NCI-H1092 (cell line): ENCODE measurements around the gene RGMB.

Experiments used
- DNase-seq: peaks from one replicate; lab custom pipeline; 2025; lab: John Stamatoyannopoulos, UW

Gene RGMB

DNA sequence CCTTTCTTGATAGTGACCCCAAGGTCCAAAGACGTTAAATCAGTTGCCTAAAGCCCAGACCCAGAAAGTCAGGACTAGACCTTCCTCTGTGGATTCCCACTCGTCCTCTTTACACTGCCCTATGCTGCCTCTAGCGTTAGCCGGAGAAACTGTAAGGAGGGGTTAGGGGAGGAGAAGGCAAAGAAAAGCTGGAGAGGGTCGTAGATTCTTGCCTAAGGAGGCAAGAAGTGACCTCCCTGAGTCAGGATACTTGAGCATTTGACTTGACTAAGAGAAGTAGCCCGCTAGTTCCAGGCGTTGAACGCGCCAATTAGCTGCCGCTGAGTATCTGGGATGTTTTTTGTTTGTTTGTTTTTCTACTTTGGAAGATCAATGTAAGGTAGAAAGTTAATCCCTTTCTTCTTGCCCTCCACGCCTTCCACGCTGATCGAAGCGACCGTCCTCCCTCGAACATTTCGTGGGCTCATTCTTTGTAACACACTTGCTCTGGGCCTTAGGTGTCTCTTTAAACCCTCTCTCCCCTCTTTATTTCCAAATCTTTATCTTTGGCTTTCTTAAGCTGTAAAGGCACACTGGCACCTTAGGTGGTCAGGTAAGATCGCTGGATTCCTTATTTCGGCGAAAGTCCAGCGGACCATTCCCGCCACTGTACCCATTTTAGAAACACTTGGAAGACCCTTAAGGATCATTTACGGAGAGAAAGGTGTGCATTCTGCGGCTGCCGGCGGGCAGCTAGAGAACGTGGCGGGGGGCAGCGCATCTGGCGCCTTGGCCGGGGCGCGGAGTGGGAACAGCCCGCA lies 5.1 kb upstream of the RGMB start:
- peak; percentile 50 for DNase-seq

DNA sequence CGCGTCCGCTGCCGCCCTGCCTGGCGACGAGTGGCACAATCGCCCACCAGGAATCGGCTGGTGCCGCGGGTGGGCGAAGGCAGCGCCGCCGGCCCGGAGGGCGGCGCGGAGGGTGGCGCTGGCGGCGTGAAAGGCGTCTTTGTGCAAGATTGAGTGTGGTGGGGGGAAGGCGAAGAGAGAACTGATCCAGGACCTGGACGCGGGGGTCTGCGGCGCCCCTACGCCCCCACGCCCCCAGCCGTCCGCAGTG lies 4.6 kb upstream of the RGMB start:
- DNase-seq = no peak

DNA sequence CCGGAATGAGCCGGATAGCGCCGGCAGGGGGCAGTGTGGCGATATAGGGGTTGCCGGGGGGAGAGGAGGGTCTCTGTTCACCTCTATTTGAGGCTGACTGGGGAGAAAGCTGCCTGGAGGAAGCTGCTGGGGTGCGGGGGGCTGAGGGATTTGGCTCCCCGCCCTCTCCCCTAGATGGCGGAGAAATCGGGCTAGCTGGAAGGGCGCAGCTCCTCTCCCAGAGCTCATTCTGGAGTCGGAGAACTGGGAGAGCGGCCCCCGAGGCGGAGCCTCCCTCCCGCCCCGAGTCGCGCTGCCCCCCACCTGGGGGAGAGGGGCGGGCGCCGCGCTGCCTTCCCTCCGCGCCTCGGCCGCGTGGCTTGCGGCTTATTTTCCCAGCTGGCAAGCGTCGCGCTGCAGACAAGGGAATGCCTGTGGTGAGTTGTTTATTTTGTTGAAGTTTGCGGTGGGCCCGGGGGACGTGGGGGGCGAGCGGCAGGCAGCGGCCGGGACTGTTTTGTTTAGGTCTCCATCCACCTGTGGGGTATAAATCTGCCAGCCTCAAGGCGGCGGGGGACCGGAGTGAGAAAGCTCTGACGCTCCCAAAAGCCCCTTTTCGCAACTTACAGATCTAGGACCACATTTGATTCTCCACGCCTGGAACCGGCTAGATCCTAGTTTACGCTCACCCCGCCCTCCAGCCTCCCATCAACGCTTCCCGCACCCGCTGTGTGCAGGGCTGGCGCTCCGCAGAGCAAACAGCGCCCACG lies 4.1 kb upstream of the RGMB start:
- DNase-seq = peak; percentile 54

- DNase-seq = peak; percentile 16
Observed at GRCh38 chr5:98769959-98770208, 3.6 kb upstream of the RGMB start.

DNA sequence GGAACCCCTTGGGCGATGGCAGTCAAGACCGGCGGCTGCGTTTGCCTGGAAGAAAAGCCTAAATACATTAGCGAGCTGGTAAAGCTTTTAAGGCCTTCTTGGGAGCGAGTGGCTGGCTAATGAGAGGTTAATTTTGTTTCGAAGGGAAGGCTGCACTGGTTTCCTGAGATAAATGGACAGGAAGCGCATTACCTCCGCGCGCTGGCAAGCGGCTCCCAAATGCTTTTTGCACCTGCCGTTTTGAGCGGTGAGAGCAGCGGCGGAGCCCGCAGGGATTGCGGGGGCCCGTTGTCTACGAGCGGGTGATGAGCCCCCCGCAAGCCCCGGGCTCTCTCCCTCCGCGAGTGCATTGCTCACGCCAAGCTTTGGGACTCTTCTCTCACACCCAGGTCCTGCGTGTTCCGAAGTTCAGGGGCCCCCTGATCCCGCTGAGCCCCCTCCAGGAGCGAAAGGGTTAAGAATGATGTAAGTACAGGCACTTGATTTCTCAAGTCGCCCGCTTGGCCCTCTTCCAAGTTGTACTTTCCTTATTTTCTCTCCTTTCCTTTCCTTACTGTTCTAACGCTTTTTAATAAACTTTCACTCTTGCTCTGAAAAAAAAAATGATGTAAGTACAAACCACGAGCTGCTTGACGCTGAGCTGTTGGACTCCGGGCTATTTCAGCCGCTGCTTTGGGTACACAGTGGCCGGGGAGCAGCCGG lies 3.1 kb upstream of the RGMB start:
- peak; percentile 48 for DNase-seq

DNA sequence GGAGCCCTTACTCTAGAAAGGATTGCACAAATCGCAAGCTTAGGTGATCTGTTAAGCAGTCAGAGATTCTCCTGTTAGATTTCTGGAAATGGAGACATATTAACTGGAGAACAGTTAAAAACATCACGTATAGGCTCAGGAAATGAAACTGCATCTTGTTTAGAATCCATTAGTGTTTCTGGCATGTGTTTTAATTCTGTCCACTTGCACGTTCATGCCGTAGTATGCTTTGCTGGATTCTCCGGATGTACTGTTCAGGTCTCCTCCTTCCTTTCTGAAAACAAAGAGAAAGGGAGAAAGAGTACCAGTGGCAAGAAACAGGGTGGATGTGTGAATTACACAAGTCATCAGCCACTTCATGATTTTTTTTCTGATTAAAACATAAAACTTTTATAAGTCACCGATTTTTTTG lies 2.5 kb upstream of the RGMB start:
- DNase-seq = no peak

DNA sequence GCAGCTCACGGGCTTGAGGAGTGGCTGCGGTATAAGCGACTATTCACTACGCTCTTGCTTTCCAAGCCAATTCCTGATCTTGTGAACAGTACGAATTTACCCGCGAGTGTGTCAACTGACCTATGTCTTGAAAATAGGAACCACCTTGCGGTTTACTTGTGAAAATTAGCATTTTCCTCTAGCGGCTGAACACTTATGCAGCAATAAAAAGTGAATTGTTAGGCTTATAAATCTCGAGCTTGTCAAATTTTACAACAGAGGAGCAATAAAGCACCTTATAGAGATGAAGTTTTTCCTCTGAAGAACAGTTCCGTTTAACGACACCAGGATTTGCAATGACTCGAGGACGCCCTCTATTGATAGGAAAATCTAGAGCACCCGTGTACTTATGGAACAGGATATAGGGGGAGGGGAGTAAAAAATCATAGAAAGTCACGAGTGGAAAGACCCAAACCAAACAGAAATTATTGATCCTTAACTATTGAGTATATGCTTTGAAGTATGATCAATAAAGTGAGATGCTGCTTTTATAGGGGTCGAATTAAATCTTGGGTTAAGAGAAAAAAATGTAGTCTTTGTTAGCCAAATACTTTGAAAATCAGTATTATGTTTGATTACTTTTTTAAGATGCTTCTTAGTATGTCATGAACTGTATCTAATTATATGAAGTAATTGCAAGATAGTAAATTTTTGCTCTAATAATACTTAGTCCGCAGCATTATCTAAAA lies 1.9 kb upstream of the RGMB start:
- DNase-seq = peak; percentile 67

- DNase-seq = peak; percentile 81
Observed at GRCh38 chr5:98772415-98773213, 849 bp upstream of the RGMB start.

GRCh38 chr5:98773214-98773463 lies 324 bp upstream of the RGMB start:
- no peak for DNase-seq

DNA sequence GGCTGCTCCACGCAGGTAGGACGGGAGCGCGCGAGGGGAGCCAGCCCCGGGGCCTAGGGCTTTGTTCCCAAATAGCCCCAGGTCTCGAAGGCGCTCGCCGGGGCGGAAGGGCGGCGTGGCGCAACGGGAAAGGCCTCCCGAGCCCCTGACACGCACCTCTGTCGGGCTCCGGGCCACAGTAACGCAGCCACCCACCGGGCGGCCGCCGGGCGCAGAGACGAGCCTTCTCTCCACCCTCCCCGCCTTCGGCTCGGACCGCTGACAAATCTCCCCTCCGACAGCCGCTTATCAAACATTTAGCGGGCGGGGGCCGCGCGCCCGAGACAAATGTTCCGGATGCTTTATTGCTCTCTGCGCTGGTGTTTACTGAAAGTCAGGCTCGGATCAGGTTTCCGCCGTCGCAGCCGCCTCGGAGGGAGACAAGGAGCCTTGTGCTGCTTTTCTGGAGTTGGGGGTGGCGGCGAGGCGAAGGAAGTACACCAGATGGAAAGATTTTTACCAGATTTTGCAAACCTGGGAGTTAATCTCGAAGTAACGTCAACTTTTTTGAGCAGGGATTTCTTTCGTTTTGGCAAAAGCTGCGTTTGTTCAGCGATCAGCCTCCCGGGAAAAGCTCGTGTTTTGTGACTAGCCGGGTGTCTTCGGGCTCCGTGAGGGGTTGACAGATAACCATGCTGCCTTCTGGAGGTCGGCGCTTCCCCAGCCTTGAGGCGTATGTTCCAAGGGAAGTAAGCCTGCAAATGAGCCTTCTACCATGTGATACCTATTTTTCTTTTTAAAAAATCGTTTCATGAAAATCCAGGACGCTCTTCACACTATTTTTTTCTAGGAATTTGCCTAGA lies 950 bp downstream of the RGMB start:
- DNase-seq = peak; percentile 27

DNA sequence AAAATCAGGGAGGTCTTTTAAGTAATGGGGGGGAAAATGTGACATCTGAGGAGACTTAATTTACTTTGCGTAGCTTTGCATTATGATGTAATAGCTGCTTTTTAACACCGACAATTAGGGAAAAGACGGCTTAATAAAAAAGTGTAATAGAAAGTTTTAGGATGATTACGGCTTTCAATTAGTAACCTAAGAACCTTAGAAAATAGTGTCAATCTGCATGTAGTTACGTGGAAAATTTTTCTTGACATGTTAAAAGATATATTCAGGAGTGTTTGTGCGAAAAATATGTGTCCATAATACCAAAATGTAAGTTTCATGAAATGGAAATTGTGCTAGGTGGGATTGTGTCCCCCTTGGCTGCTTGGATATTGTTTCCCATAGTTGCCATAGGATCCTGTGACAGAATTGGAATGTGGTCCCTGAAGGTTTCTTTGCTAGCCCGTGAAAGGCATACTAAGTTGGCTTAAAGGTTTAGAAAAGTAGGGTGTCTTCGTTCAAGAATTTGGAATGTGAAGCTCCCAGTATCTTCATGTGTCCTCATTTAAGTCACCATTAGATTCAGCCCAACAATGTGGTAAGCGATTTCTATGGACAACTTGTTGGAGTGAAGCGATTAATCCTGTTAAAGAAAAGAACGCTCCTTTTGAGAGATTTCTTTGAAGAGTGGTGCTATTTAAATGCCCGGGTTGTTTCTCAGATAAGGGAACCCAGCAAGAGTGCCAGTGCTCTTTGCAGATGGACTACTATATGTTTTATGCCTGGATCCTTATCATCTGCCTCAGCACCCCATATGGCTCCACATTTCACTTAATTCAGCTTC lies 2.0 kb downstream of the RGMB start:
- no peak for DNase-seq

GRCh38 chr5:98776066-98776705 lies 2.7 kb downstream of the RGMB start:
- DNase-seq = no peak

- no peak for DNase-seq
Observed at GRCh38 chr5:98777295-98777694, 3.8 kb downstream of the RGMB start.

DNA sequence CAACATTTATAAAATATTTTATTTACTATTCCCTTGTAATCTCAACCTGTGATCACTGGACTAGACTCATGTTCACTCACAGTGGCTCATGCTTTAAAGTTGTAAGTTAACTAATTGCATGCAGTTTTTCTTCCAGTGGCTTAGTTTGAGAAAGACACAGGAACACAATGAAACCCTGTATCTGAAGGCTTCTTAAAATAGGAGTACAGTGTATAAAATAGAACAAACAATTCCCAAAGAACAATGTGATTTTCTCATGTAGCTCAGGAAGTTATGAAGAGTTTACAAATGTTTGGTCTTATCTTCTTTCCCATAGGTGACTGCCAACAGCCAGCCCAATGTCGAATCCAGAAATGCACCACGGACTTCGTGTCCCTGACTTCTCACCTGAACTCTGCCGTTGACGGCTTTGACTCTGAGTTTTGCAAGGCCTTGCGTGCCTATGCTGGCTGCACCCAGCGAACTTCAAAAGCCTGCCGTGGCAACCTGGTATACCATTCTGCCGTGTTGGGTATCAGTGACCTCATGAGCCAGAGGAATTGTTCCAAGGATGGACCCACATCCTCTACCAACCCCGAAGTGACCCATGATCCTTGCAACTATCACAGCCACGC lies 5.9 kb downstream of the RGMB start:
- DNase-seq = no peak

GRCh38 chr5:98780390-98780789 lies 6.9 kb downstream of the RGMB start:
- DNase-seq = no peak

DNA sequence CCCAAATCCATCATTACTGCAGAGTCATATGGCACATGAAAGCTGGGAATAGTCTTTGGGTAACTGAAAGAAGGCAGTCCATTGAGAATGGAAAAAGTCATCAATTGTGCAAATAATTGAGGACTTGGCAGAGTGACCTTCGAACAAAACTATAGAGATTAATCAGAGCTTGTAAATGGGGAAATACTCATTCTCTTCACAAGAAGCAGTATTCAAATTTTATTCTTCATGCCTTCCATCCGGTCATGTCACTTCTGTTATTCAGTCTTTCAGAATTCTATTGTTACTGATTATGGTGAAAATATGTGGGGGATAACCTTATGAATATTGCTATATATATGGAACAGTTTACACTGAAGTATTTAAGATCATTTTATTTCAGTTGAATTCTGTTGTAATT lies 8.1 kb downstream of the RGMB start:
- DNase-seq = no peak

GRCh38 chr5:98781964-98782363 lies 8.5 kb downstream of the RGMB start:
- no peak for DNase-seq

GRCh38 chr5:98783051-98783649 lies 9.7 kb downstream of the RGMB start:
- DNase-seq = no peak

DNA sequence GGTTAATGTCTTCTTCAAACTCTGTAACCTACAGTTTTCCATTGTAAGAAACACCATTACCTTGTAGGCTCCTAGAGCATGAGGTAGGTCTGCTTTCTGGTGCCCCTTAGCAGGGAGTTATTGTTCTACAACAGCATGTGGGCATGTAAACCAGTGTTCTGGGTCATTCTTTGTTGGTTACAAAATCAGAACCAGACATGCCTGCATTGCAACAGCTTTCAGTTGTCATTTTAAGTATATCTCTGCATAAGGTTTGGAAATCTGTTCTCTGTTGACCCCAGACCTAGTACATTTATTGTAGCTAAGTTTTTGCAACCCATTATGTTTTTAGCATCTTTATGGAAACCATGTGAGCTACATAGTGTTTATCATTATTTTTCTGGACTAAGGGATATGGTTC lies 10.9 kb downstream of the RGMB start:
- no peak for DNase-seq
